CD4-positive, alpha-beta memory T cell (primary cell): ENCODE data around the gene MYL11. TPM values are rescaled to one million over a fixed set of nuclear protein-coding genes. Genes with fewer than 3 reads are reported as not detected.
"Not testable (repeated sequence)": the region's sequence is repeated elsewhere in the genome, so short reads cannot be mapped to it uniquely, and the experiment has no call there.

Experiments
- CTCF ChIA-PET: fragments of 350-600 bp; sonication (Branson Sonifier 250); formaldehyde crosslinking; loops from one replicate; lab custom pipeline; 2021; ENCODE audit warnings: inconsistent platforms; ENCODE audit not compliant: partially characterized antibody; lab: Charles Lee
- POLR2A ChIA-PET: fragments of 350-600 bp; sonication (Branson Sonifier 250); formaldehyde crosslinking; loops from one replicate; lab custom pipeline; 2021; ENCODE audit not compliant: partially characterized antibody; lab: Charles Lee
- DNase-seq, 5 donors: peaks; one replicate each; pipeline versions ENCODE4 v3.0.0 to v3.0.0-alpha.2; 2020 to 2022; ENCODE audit warnings: mixed read lengths in 1 of 5
- H3K27ac ChIP-seq: one replicate; pipeline ENCODE4 v1.7.0; 2013; ENCODE audit warnings: low read depth, low read length
- H3K27me3 ChIP-seq: 2 replicates; pipeline ENCODE4 v1.7.0; 2013; ENCODE audit warnings: mild to moderate bottlenecking, low read length, moderate library complexity; ENCODE audit not compliant: insufficient read depth
- H3K36me3 ChIP-seq: 2 replicates; pipeline ENCODE4 v1.7.0; 2013; ENCODE audit warnings: mild to moderate bottlenecking, low read length, moderate library complexity; ENCODE audit not compliant: insufficient read depth
- H3K4me1 ChIP-seq: 2 replicates; pipeline ENCODE4 v1.7.0; 2013; ENCODE audit warnings: mild to moderate bottlenecking, low read length, moderate library complexity; ENCODE audit not compliant: insufficient read depth
- H3K4me3 ChIP-seq, 2 donors: one replicate each; pipeline ENCODE4 v1.7.0; 2013; ENCODE audit warnings: low read length in 2 of 2, mild to moderate bottlenecking in 1 of 2
- H3K9me3 ChIP-seq, 2 donors: one replicate each; pipeline ENCODE4 v1.7.0; 2013; ENCODE audit warnings: low read length in 2 of 2, control low read depth in 1 of 2; ENCODE audit not compliant: control insufficient read depth in 1 of 2
- H3K27ac Mint-ChIP-seq, 7 donors: one replicate each; pipeline ENCODE4 v1.8.0; 2020 to 2021; ENCODE audit warnings: mixed read lengths in 7 of 7, mild to moderate bottlenecking in 6 of 7, inconsistent platforms in 3 of 7, moderate library complexity in 3 of 7
- H3K27me3 Mint-ChIP-seq, 2 donors: one replicate each; pipeline ENCODE4 v1.8.0; 2020 to 2021; ENCODE audit warnings: mixed read lengths in 2 of 2
- H3K36me3 Mint-ChIP-seq, 2 donors: one replicate each; pipeline ENCODE4 v1.8.0; 2020 to 2021; ENCODE audit warnings: mixed read lengths in 2 of 2, inconsistent platforms in 1 of 2, mild to moderate bottlenecking in 1 of 2
- H3K4me1 Mint-ChIP-seq, 4 donors: one replicate each; pipeline ENCODE4 v1.8.0; 2020 to 2021; ENCODE audit warnings: mixed read lengths in 4 of 4, mild to moderate bottlenecking in 1 of 4
- H3K4me3 Mint-ChIP-seq, 8 donors: one replicate each; pipeline ENCODE4 v1.8.0; 2020 to 2021; ENCODE audit warnings: mixed read lengths in 8 of 8, mild to moderate bottlenecking in 7 of 8, moderate library complexity in 6 of 8, inconsistent platforms in 3 of 8
- H3K9me3 Mint-ChIP-seq, 8 donors: one replicate each; pipeline ENCODE4 v1.8.0; 2020 to 2021; ENCODE audit warnings: mixed read lengths in 8 of 8, mild to moderate bottlenecking in 5 of 8, inconsistent platforms in 3 of 8, moderate library complexity in 1 of 8
- intact Hi-C: fragments of 100-400 bp; cut with micrococcal nuclease; formaldehyde crosslinking; loops from one replicate; pipeline ENCODE4 v1.15.1; 2023
- polyA plus RNA-seq, 2 donors: library from polyadenylated mRNA; unstranded; fragments of 300-500 nt; fragmentation: Illumina TruSeq; gene quantifications; one replicate each; pipeline ENCODE4 v1.2.3, GENCODE V29; 2021
- total RNA-seq, 2 experiments: library from RNA; stranded (reverse); gene quantifications; one replicate each; pipeline ENCODE4 v1.2.3, GENCODE V29; 2021

Gene MYL11
- total and polyA plus RNA-seq, 4 experiments from 2014 or later: 1.1 to 1.3 TPM; not detected in 2

GRCh38 chr16:30340621-30341020, 34.0 kb upstream of the MYL11 start:
- no peaks in the 10 kb centered on the region for H3K9me3 ChIP-seq
- no peak for DNase-seq
- H3K4me3 Mint-ChIP-seq: no peak overlapping the region

GRCh38 chr16:30341971-30342370, 32.6 kb upstream of the MYL11 start:
- H3K36me3 ChIP-seq, H3K4me1 ChIP-seq, intact Hi-C loops, H3K9me3 Mint-ChIP-seq, CTCF ChIA-PET, DNase-seq, H3K4me1 Mint-ChIP-seq, H3K36me3 Mint-ChIP-seq, H3K9me3 ChIP-seq, H3K4me3 ChIP-seq, H3K27ac Mint-ChIP-seq, H3K27me3 ChIP-seq, H3K27ac ChIP-seq, H3K27me3 Mint-ChIP-seq, H3K4me3 Mint-ChIP-seq: not testable (repeated sequence)
- POLR2A ChIA-PET: interaction anchor here (0.8 to 1.2 kb wide), 2 partner anchors 36 to 67 kb away, joined by 3 to 5 read pairs; no protein-coding TSS in a partner anchor

More at GRCh38 chr16:30340621-30341020, 34.0 kb upstream of the MYL11 start:
- H3K4me3 ChIP-seq: no peak overlapping the region
- no peaks in the 10 kb centered on the region for H3K36me3 Mint-ChIP-seq
- CTCF ChIA-PET: no interaction called here
- H3K27ac Mint-ChIP-seq: no peak overlapping the region
- no peaks in the 10 kb centered on the region for H3K27me3 Mint-ChIP-seq
- H3K36me3 ChIP-seq: no peaks in the 10 kb centered on the region
- H3K27me3 ChIP-seq: no peaks in the 10 kb centered on the region
- POLR2A ChIA-PET: no interaction called here
- H3K4me1 Mint-ChIP-seq: peaks cover 4 to 16% (median 6%) of the 10 kb centered on the region in 4 donors
- intact Hi-C loops: no loop called here
- no peak overlapping the region for H3K27ac ChIP-seq
- H3K9me3 Mint-ChIP-seq: no peaks in the 10 kb centered on the region
- H3K4me1 ChIP-seq: peaks cover 6% of the 10 kb centered on the region

- no peaks in the 10 kb centered on the region for H3K36me3 ChIP-seq
- H3K9me3 ChIP-seq: no peaks in the 10 kb centered on the region
- ChIA-PET POLR2A (interaction anchor here (0.8 to 1.2 kb wide), 2 partner anchors 35 to 66 kb away, joined by 3 to 5 read pairs; no protein-coding TSS in a partner anchor), CTCF (no interaction called here)
- H3K4me3 Mint-ChIP-seq: no peak overlapping the region
- no peaks in the 10 kb centered on the region for H3K36me3 Mint-ChIP-seq
- intact Hi-C loops: no loop called here
- DNase-seq: no peak
- no peaks in the 10 kb centered on the region for H3K9me3 Mint-ChIP-seq
- H3K27me3 Mint-ChIP-seq: no peaks in the 10 kb centered on the region
- no peak overlapping the region for H3K27ac Mint-ChIP-seq
- peaks cover 0 to 4% (median under 1%) of the 10 kb centered on the region in 4 donors for H3K4me1 Mint-ChIP-seq
- H3K27ac ChIP-seq: no peak overlapping the region
- no peaks in the 10 kb centered on the region for H3K4me1 ChIP-seq
- H3K4me3 ChIP-seq: no peak overlapping the region
- H3K27me3 ChIP-seq: no peaks in the 10 kb centered on the region
Measured at GRCh38 chr16:30342751-30343490, 31.7 kb upstream of the MYL11 start.

- H3K4me1 ChIP-seq, H3K4me3 ChIP-seq, intact Hi-C loops, H3K9me3 Mint-ChIP-seq, H3K27me3 Mint-ChIP-seq, H3K36me3 Mint-ChIP-seq, CTCF ChIA-PET, H3K9me3 ChIP-seq, H3K27me3 ChIP-seq, DNase-seq, H3K27ac Mint-ChIP-seq, H3K36me3 ChIP-seq, H3K27ac ChIP-seq, H3K4me3 Mint-ChIP-seq, H3K4me1 Mint-ChIP-seq: not testable (repeated sequence)
- POLR2A ChIA-PET: interaction anchor here (1.0 to 1.6 kb wide), 2 partner anchors 8 to 39 kb away, joined by 3 read pairs; partner anchors contain the start of gene SEPTIN1
Measured at GRCh38 chr16:30343491-30343820, 31.1 kb upstream of the MYL11 start.

GRCh38 chr16:30346286-30346685, 28.3 kb upstream of the MYL11 start:
- POLR2A ChIA-PET: interaction anchor here (1.7 kb wide), 1 partner anchor 8 kb away, joined by 7 read pairs; the partner anchor contains the start of gene CD2BP2
- no peak for DNase-seq
- Mint-ChIP-seq H3K27ac (peak overlapping the region in 1 of 7 donors; percentile 56), H3K9me3 (no peaks in the 10 kb centered on the region), H3K4me3 (no peak overlapping the region), H3K36me3 (peaks cover 8 to 18% of the 10 kb centered on the region in 2 donors), H3K4me1 (peaks cover 1 to 5% (median 3%) of the 10 kb centered on the region in 4 donors), H3K27me3 (no peaks in the 10 kb centered on the region)
- no peaks in the 10 kb centered on the region for H3K4me1 ChIP-seq
- H3K27ac ChIP-seq: no peak overlapping the region
- no peaks in the 10 kb centered on the region for H3K27me3 ChIP-seq
- peaks cover 11% of the 10 kb centered on the region for H3K36me3 ChIP-seq
- intact Hi-C loops: no loop called here
- no peaks in the 10 kb centered on the region for H3K9me3 ChIP-seq
- CTCF ChIA-PET: interaction anchor here (1.0 kb wide), 1 partner anchor 63 kb away, joined by 4 read pairs; no protein-coding TSS in a partner anchor
- no peak overlapping the region for H3K4me3 ChIP-seq

GRCh38 chr16:30348113-30348512, 26.5 kb upstream of the MYL11 start:
- Histone ChIP-seq H3K27ac (no peak overlapping the region), H3K4me3 (no peak overlapping the region), H3K9me3 (no peaks in the 10 kb centered on the region), H3K27me3 (no peaks in the 10 kb centered on the region), H3K36me3 (peaks cover 29% of the 10 kb centered on the region), H3K4me1 (peaks cover under 1% of the 10 kb centered on the region)
- Mint-ChIP-seq H3K4me3 (no peak overlapping the region), H3K9me3 (no peaks in the 10 kb centered on the region), H3K27me3 (no peaks in the 10 kb centered on the region), H3K4me1 (peaks cover 1 to 11% (median 3%) of the 10 kb centered on the region in 4 donors), H3K27ac (no peak overlapping the region), H3K36me3 (peaks cover 13 to 35% of the 10 kb centered on the region in 2 donors)
- intact Hi-C loops: no loop called here
- CTCF ChIA-PET: no interaction called here
- no peak for DNase-seq
- POLR2A ChIA-PET: interaction anchor here (0.8 kb wide), 1 partner anchor 13 kb away, joined by 4 read pairs; no protein-coding TSS in a partner anchor

GRCh38 chr16:30348929-30349328, 25.7 kb upstream of the MYL11 start:
- no peak overlapping the region for H3K4me3 ChIP-seq
- Mint-ChIP-seq H3K27me3 (no peaks in the 10 kb centered on the region), H3K9me3 (no peaks in the 10 kb centered on the region), H3K4me3 (no peak overlapping the region), H3K27ac (peak overlapping the region in 2 of 7 donors; percentile 23 to 64), H3K36me3 (peaks cover 13 to 40% of the 10 kb centered on the region in 2 donors), H3K4me1 (peaks cover 1 to 16% (median 3%) of the 10 kb centered on the region in 4 donors)
- CTCF ChIA-PET: interaction anchor here (1.1 kb wide), 1 partner anchor 11 kb away, joined by 3 read pairs; no protein-coding TSS in a partner anchor
- H3K27me3 ChIP-seq: no peaks in the 10 kb centered on the region
- POLR2A ChIA-PET: interaction anchor here (0.7 kb wide), 1 partner anchor 285 kb away, joined by 3 read pairs; no protein-coding TSS in a partner anchor
- no peak overlapping the region for H3K27ac ChIP-seq
- no peaks in the 10 kb centered on the region for H3K9me3 ChIP-seq
- DNase-seq: no peak
- intact Hi-C loops: no loop called here
- H3K4me1 ChIP-seq: peaks cover 9% of the 10 kb centered on the region
- peaks cover 33% of the 10 kb centered on the region for H3K36me3 ChIP-seq
